ENCODE measurements around the gene POLN.

Gene POLN

DNA sequence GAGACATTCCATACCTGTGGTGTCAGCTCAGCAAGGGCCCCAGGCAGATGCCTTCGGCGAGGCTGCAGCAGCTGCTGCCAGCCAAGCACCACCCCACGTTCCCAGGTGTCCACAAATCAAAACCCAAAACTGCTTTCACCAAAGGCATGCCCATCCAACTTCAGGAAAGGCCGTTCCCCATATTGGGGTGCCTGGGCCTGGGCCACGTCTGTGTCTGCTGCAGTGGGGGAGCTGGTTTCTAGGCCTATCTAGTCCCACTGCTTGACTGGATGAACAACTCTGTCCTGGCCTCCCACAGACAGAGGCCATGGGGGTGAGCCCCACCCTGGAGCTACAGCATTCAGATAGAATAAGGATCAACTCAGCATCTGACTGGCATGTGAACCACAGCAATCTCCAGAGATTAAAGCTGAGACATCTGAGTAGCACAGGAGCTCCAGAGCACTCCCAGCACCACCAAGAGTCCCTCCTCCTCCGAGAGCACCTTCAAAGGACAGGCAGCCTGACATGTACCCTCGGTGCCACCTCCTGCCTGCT, 145.8 kb downstream of the POLN start (continued):
- TF ChIP-seq, protein P1, sequence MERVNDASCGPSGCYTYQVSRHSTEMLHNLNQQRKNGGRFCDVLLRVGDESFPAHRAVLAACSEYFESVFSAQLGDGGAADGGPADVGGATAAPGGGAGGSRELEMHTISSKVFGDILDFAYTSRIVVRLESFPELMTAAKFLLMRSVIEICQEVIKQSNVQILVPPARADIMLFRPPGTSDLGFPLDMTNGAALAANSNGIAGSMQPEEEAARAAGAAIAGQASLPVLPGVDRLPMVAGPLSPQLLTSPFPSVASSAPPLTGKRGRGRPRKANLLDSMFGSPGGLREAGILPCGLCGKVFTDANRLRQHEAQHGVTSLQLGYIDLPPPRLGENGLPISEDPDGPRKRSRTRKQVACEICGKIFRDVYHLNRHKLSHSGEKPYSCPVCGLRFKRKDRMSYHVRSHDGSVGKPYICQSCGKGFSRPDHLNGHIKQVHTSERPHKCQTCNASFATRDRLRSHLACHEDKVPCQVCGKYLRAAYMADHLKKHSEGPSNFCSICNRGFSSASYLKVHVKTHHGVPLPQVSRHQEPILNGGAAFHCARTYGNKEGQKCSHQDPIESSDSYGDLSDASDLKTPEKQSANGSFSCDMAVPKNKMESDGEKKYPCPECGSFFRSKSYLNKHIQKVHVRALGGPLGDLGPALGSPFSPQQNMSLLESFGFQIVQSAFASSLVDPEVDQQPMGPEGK (CRISPR knock-in tag; IDR thresholded peaks at IDR 0.05; ENCODE audit: borderline replicate concordance) = no peak
- TF ChIP-seq CREB5 (CRISPR knock-in tag; IDR thresholded peaks at IDR 0.05; ENCODE audit: low read depth) (no peak), GLIS3 (CRISPR knock-in tag; IDR thresholded peaks at IDR 0.05) (no peak), ZFP3 (CRISPR knock-in tag; IDR thresholded peaks at IDR 0.05) (no peak), ESRRG (CRISPR knock-in tag; IDR thresholded peaks at IDR 0.05) (no peak), ZNF70 (CRISPR knock-in tag; IDR thresholded peaks at IDR 0.05) (no peak), ZNF8 (CRISPR knock-in tag; IDR thresholded peaks at IDR 0.05) (no peak)

DNA sequence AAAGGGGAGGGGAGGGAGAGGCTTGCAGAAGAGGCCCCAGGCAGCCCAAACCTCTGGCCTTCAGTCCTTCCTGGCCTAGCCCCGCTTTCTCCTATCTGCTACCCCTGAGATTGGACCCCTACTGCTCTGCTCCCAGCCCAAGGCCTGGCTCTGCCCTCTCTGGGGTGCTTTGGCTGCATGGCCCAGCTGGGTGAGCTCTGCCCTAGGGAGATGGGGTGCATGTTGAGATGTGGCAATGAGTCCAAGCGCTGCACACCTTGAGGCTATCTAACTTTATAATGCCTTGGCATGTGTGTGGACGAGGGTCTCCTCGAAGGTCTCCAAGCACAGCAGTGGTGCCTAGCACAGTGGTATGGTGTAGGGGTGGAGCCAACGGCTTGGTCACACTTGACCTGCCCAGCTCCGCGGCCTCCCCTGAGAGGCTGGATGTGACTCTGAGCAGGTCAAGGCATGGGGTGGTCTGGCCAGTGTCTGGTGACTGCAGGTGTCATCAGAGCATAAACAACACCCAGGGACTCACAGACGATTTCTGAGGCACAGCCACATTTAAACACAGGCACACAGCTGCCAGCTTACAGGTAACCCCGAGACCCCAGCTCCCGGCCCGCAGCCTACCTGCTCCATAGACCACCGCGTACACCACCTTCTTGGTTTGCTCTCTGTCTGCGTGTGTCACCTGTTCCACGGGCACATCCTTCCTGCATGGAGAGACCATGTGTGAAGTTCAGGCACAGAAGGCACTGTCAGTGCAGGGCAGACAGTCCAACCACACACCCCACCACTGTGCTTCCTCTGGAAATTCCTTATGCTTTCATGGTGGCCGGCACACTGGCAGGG, 146.5 kb downstream of the POLN start:
- no peak for ATAC-seq
- TF ChIP-seq TOX (CRISPR knock-in tag; IDR thresholded peaks at IDR 0.05; ENCODE audit: borderline replicate concordance) (no peak), SNAI2 (CRISPR knock-in tag; IDR thresholded peaks at IDR 0.05) (no peak), ZNF8 (CRISPR knock-in tag; IDR thresholded peaks at IDR 0.05) (no peak), ZNF70 (CRISPR knock-in tag; IDR thresholded peaks at IDR 0.05) (no peak), ZC3H10 (CRISPR knock-in tag; IDR thresholded peaks at IDR 0.05) (no peak), ZNF565 (CRISPR knock-in tag; conservative IDR thresholded peaks at IDR 0.05; ENCODE audit: low read depth) (no peak), TSHZ2 (CRISPR knock-in tag; IDR thresholded peaks at IDR 0.05) (no peak), ZFP3 (CRISPR knock-in tag; IDR thresholded peaks at IDR 0.05) (no peak), OSR1 (CRISPR knock-in tag; IDR thresholded peaks at IDR 0.05) (no peak), CREB5 (CRISPR knock-in tag; IDR thresholded peaks at IDR 0.05; ENCODE audit: low read depth) (no peak), GLIS3 (CRISPR knock-in tag; IDR thresholded peaks at IDR 0.05) (no peak), TCF4 (CRISPR knock-in tag; IDR thresholded peaks at IDR 0.05; ENCODE audit: borderline replicate concordance) (no peak), ZFP30 (CRISPR knock-in tag; IDR thresholded peaks at IDR 0.05) (no peak), PPARA (CRISPR knock-in tag; IDR thresholded peaks at IDR 0.05; ENCODE audit: borderline replicate concordance) (no peak), RARB (CRISPR knock-in tag; IDR thresholded peaks at IDR 0.05) (no peak), CSRNP3 (CRISPR knock-in tag; IDR thresholded peaks at IDR 0.05) (no peak), POU6F1 (CRISPR knock-in tag; IDR thresholded peaks at IDR 0.05; ENCODE audit: borderline replicate concordance, low read depth) (no peak)
- TF ChIP-seq, protein P1 (CRISPR knock-in tag; IDR thresholded peaks at IDR 0.05; ENCODE audit: borderline replicate concordance) = no peak

Measured in SK-N-SH treated with all-trans-retinoic acid at 6 μM for 48 hours (cell line).